Endothelial cell of umbilical vein (primary cell): Measurements from ENCODE around the gene KCNH1. TPM values are rescaled to one million over a fixed set of nuclear protein-coding genes. Genes with fewer than 3 reads are reported as not detected.

Source experiments
- BruUV-seq: library from RNA; stranded (reverse); fragments of 400-500 nt; replicated peaks from 2 replicates; lab custom pipeline; 2021; lab: Mats Ljungman, UMichigan
- CTCF ChIA-PET: fragments of 300-600, 350-600 bp; sonication (Branson Sonifier 250); formaldehyde crosslinking; loops from one replicate; lab custom pipeline; 2021; ENCODE audit warnings: antibody characterized with exemption, inconsistent platforms; lab: Charles Lee
- POLR2A ChIA-PET: fragments of 300-600, 350-600 bp; sonication (Branson Sonifier 250); formaldehyde crosslinking; loops from one replicate; lab custom pipeline; 2021; ENCODE audit warnings: antibody characterized with exemption, inconsistent platforms; lab: Charles Lee
- DNase-seq: peaks from one replicate; pipeline ENCODE4 v3.0.0-alpha.2; 2011; ENCODE audit warnings: low read depth, low spot score
- FAIRE-seq: peaks from 2 replicates; lab custom pipeline; 2011; peaks lifted over from hg19 to GRCh38; lab: Jason Lieb, UNC
- H2AFZ ChIP-seq: 2 replicates; pipeline ENCODE4 v1.6.0; 2012; ENCODE audit warnings: low read depth, low read length, control low read depth, inconsistent platforms
- H3K27ac ChIP-seq: 2 replicates; pipeline ENCODE4 v1.5.1; 2011; ENCODE audit warnings: low read depth, mild to moderate bottlenecking, control low read depth, low read length, moderate library complexity; ENCODE audit not compliant: insufficient read depth
- H3K27me3 ChIP-seq, 2 experiments: 2 replicates each; pipeline versions ENCODE4 v1.6.0 to v1.6.1; 2011; ENCODE audit warnings: low read length in 2 of 2, mixed read lengths in 1 of 2; ENCODE audit not compliant: control insufficient read depth in 2 of 2, insufficient read depth in 2 of 2
- H3K36me3 ChIP-seq, 2 experiments: 2 replicates in 1 of 2; 3 replicates in 1 of 2; pipeline ENCODE4 v1.5.1; 2011; ENCODE audit warnings: low read length in 2 of 2, mild to moderate bottlenecking in 1 of 2, moderate library complexity in 1 of 2; ENCODE audit not compliant: control insufficient read depth in 2 of 2, insufficient read depth in 2 of 2; ENCODE audit errors: extremely low read depth in 1 of 2
- H3K4me1 ChIP-seq: 3 replicates; pipeline ENCODE4 v1.5.1; 2011; ENCODE audit warnings: mild to moderate bottlenecking, low read length; ENCODE audit not compliant: control insufficient read depth, insufficient read depth; ENCODE audit errors: extremely low read depth
- H3K4me2 ChIP-seq: 2 replicates; pipeline ENCODE4 v1.6.1; 2011; ENCODE audit warnings: low read length, control low read depth, mixed read lengths; ENCODE audit not compliant: insufficient read depth
- H3K4me3 ChIP-seq, 3 experiments: fragments of 200-600 bp in 1 of 3; sonication (generic), shearing (Covaris generic) in 1 of 3; replicated peaks in 1 of 3; 2 replicates each; pipeline ENCODE4 v1.5.1; 2011 to 2016; ENCODE audit warnings: control low read depth in 3 of 3, low read length in 3 of 3, mild to moderate bottlenecking in 2 of 3, inconsistent platforms in 1 of 3, low read depth in 1 of 3, moderate library complexity in 1 of 3; ENCODE audit not compliant: insufficient read depth in 1 of 3
- H3K79me2 ChIP-seq: 2 replicates; pipeline ENCODE4 v1.6.0; 2012; ENCODE audit warnings: low read length, inconsistent platforms; ENCODE audit not compliant: control insufficient read depth, insufficient read depth
- H3K9ac ChIP-seq: replicated peaks from 2 replicates; pipeline ENCODE3; 2011; ENCODE audit warnings: low read length, control low read depth; ENCODE audit not compliant: insufficient read depth; ENCODE audit errors: extremely low read depth
- H3K9me1 ChIP-seq: replicated peaks from 3 replicates; pipeline ENCODE4 v1.6.0; 2011; ENCODE audit warnings: mild to moderate bottlenecking, low read length; ENCODE audit not compliant: control insufficient read depth, insufficient read depth; ENCODE audit errors: extremely low read depth
- H3K9me3 ChIP-seq: replicated peaks from 2 replicates; pipeline ENCODE4 v1.5.1; 2012; ENCODE audit warnings: low read length, inconsistent platforms; ENCODE audit not compliant: control insufficient read depth, insufficient read depth
- H4K20me1 ChIP-seq: replicated peaks from 2 replicates; pipeline ENCODE3; 2011; ENCODE audit warnings: mild to moderate bottlenecking, low read length; ENCODE audit not compliant: control insufficient read depth, insufficient read depth; ENCODE audit errors: extremely low read depth
- EZH2 ChIP-seq: IDR thresholded peaks from 2 replicates; pipeline ENCODE4 v1.6.1; 2012; ENCODE audit warnings: borderline replicate concordance, low read depth, mild to moderate bottlenecking, moderate library complexity, low read length, inconsistent platforms; ENCODE audit not compliant: severe bottlenecking
- FOS ChIP-seq: IDR thresholded peaks from 2 replicates; pipeline ENCODE4 v1.6.1; 2011; ENCODE audit warnings: mild to moderate bottlenecking, low read length, moderate library complexity, borderline replicate concordance; ENCODE audit not compliant: insufficient read depth
- GATA2 ChIP-seq: IDR thresholded peaks from 2 replicates; pipeline ENCODE4 v1.7.0; 2011; ENCODE audit warnings: low read depth, mild to moderate bottlenecking, moderate library complexity, mixed read lengths, low read length; ENCODE audit not compliant: insufficient read length, insufficient read depth
- JUN ChIP-seq: IDR thresholded peaks from 2 replicates; pipeline ENCODE4 v1.6.1; 2011; ENCODE audit warnings: borderline replicate concordance, low read depth; ENCODE audit not compliant: insufficient read length, insufficient read depth
- MYC ChIP-seq: IDR thresholded peaks from one replicate; pipeline ENCODE4 v1.6.1; 2011; ENCODE audit warnings: mild to moderate bottlenecking, low read depth, low read length
- POLR2A ChIP-seq: IDR thresholded peaks from 2 replicates; pipeline ENCODE4 v1.6.1; 2012; ENCODE audit warnings: low read depth, mild to moderate bottlenecking, control low read depth, low read length
- POLR2AphosphoS5 ChIP-seq: IDR thresholded peaks from 2 replicates; pipeline ENCODE4 v1.6.1; 2012; ENCODE audit warnings: low read depth, mild to moderate bottlenecking, control low read depth, low read length, moderate library complexity; ENCODE audit not compliant: insufficient read depth
- dilution Hi-C: fragments of 300-500 bp; cut with MboI; formaldehyde crosslinking; loops from one replicate; pipeline ENCODE4 v1.15.0; 2019; ENCODE audit warnings: low sequenced_read_pairs; ENCODE audit not compliant: extremely low pct_ligation_motif_present
- intact Hi-C: fragments of 100-400 bp; cut with micrococcal nuclease; formaldehyde crosslinking; loops from one replicate; pipeline ENCODE4 v1.10.0; 2022
- polyA plus RNA-seq, 4 experiments: library from polyadenylated mRNA; depleted of rRNA in 3 of 4; stranded (reverse) in 3 of 4; unstranded in 1 of 4; fragments of >200 nt; gene quantifications; 2 replicates each; pipeline versions ENCODE4 v1.2.1 to v1.2.3, GENCODE V29; 2011 to 2012; ENCODE audit warnings: missing spikeins in 1 of 4
- total RNA-seq: library from RNA; stranded (reverse); gene quantifications from 2 replicates; pipeline ENCODE4 v1.2.3, GENCODE V29; 2021
- TF ChIP-seq, protein P1 (sequence below): IDR thresholded peaks from 2 replicates; pipeline ENCODE4 v1.6.1; 2011; ENCODE audit not compliant: insufficient read depth, insufficient read length
- TF ChIP-seq, protein P2 (sequence below), 2 donors: IDR thresholded peaks; 1 replicate in 1 of 2; 2 replicates in 1 of 2; pipeline ENCODE4 v1.5.1; 2011; ENCODE audit warnings: low read length in 2 of 2, mild to moderate bottlenecking in 2 of 2, moderate library complexity in 2 of 2, control low read depth in 1 of 2, inconsistent platforms in 1 of 2, low read depth in 1 of 2; ENCODE audit not compliant: insufficient read depth in 1 of 2; ENCODE audit errors: extremely low read depth in 1 of 2

Gene KCNH1
- total and polyA plus RNA-seq, 2 donors (not counting 3 experiments of a cell fraction or from before 2014, with no cell fraction given) = not detected

DNA sequence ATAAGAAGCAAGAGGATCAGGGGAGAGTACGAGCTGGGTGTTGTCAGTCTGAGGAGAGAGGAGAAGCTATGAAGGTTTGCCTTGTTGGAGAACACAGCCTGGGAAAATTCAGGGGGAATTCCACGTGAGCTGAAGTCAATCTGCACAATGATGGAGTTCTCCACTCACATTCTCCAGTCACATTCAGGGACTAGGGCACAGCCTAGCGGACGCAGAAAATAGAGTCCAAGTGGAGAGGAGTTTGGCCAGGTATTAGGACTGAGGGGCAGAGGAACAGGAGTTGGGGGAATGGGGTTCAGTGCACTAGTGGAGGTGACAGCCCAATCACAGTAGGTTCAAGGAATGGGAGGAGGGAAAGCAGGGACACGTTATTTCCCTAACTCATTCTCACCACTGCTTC, 124.0 kb downstream of the KCNH1 start:
- intact Hi-C loops = no loop called here
- FAIRE-seq = no peak

More for the DNA sequence above, 124.0 kb downstream of the KCNH1 start:
- Histone ChIP-seq H3K36me3 (no peaks in the 10 kb centered on the region), H2AFZ (no peak overlapping the region), H3K4me2 (no peak overlapping the region), H3K27me3 (no peaks in the 10 kb centered on the region), H3K27ac (no peak overlapping the region), H3K4me1 (no peaks in the 10 kb centered on the region), H3K9me1 (no peaks in the 10 kb centered on the region), H4K20me1 (no peaks in the 10 kb centered on the region), H3K4me3 (no peak overlapping the region), H3K79me2 (no peaks in the 10 kb centered on the region), H3K9me3 (no peaks in the 10 kb centered on the region), H3K9ac (no peak overlapping the region)
- BruUV-seq = no TSS peak
- TF ChIP-seq MYC (no peak), POLR2A (no peak), JUN (no peak), FOS (no peak), GATA2 (no peak), POLR2AphosphoS5 (no peak), EZH2 (no peak)
- TF ChIP-seq, protein P1, sequence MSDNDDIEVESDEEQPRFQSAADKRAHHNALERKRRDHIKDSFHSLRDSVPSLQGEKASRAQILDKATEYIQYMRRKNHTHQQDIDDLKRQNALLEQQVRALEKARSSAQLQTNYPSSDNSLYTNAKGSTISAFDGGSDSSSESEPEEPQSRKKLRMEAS = no peak
- TF ChIP-seq, protein P2, sequence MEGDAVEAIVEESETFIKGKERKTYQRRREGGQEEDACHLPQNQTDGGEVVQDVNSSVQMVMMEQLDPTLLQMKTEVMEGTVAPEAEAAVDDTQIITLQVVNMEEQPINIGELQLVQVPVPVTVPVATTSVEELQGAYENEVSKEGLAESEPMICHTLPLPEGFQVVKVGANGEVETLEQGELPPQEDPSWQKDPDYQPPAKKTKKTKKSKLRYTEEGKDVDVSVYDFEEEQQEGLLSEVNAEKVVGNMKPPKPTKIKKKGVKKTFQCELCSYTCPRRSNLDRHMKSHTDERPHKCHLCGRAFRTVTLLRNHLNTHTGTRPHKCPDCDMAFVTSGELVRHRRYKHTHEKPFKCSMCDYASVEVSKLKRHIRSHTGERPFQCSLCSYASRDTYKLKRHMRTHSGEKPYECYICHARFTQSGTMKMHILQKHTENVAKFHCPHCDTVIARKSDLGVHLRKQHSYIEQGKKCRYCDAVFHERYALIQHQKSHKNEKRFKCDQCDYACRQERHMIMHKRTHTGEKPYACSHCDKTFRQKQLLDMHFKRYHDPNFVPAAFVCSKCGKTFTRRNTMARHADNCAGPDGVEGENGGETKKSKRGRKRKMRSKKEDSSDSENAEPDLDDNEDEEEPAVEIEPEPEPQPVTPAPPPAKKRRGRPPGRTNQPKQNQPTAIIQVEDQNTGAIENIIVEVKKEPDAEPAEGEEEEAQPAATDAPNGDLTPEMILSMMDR (IDR thresholded peaks at IDR 0.05; ENCODE audit: extremely low read depth in 1 of 2, insufficient read depth in 1 of 2, low read depth in 1 of 2, low read length in 2 of 2) = no peak
- ChIA-PET POLR2A (no interaction called here), CTCF (no interaction called here)
- dilution Hi-C loops = no loop called here
- no peak for DNase-seq
